Heart left ventricle (tissue), 13 donors: ENCODE data around the gene LHB.
"Not testable (repeated sequence)": the region's sequence is repeated elsewhere in the genome, so short reads cannot be mapped to it uniquely, and the experiment has no call there.

ENCODE experiments used
- POLR2A ChIP-seq, 2 donors: fragments of 450-650 bp; IDR thresholded peaks; one replicate each; pipeline ENCODE4 v1.6.1; 2017; ENCODE audit warnings: antibody characterized with exemption in 2 of 2, mild to moderate bottlenecking in 2 of 2, moderate library complexity in 2 of 2
- TF ChIP-seq, protein P1 (sequence below), 12 donors: fragments of 200-600 bp; sonication (generic) in 4 of 12; IDR thresholded peaks; one replicate each; pipeline versions ENCODE4 v1.5.0 to v1.8.0; 2018 to 2022; ENCODE audit warnings: antibody characterized with exemption in 12 of 12, mild to moderate bottlenecking in 5 of 12
- donor health status: ischemic (EF 13 %, LVEDD 7.1; RV severe dilation, severe dysfunction).
- donor health status: DM: no; HTN: yes; CAD: no.
- donor health status: DM: no; HTN: no; CAD: no.
- donor health status: ischemic (EF 25% LVEDD 6.9; RV normal size, moderate dysfunction).
- donor health status: ischemic (EF 25% LVEDD 5.7; RV mildly dilated, moderate dysfunction).
- donor health status: ischemic (EF 35%, LVEDD 5.7; RV mildly dilated, moderate dysfunction).
- donor health status: nonischemic (EF 11% LVEDD 7.7; RV severe dilation, severe dysfunction).
- donor health status: DM: yes; HTN: yes; CAD: no.
- donor health status: PGD.
- donor health status: ischemic (EF 29% LVEDD 5.4; RV normal size, mild dysfunction).
- donor health status: nonischemic (EF 23%, LVEDD 6.1; RV moderate dilation, normal function).

GRCh38 chr19:49050376-49051033 is 33.6 kb upstream of the LHB start:
- TF ChIP-seq, protein P1, sequence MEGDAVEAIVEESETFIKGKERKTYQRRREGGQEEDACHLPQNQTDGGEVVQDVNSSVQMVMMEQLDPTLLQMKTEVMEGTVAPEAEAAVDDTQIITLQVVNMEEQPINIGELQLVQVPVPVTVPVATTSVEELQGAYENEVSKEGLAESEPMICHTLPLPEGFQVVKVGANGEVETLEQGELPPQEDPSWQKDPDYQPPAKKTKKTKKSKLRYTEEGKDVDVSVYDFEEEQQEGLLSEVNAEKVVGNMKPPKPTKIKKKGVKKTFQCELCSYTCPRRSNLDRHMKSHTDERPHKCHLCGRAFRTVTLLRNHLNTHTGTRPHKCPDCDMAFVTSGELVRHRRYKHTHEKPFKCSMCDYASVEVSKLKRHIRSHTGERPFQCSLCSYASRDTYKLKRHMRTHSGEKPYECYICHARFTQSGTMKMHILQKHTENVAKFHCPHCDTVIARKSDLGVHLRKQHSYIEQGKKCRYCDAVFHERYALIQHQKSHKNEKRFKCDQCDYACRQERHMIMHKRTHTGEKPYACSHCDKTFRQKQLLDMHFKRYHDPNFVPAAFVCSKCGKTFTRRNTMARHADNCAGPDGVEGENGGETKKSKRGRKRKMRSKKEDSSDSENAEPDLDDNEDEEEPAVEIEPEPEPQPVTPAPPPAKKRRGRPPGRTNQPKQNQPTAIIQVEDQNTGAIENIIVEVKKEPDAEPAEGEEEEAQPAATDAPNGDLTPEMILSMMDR (IDR thresholded peaks at IDR 0.05): not testable (repeated sequence)
- TF ChIP-seq POLR2A (IDR thresholded peaks at IDR 0.05): not testable (repeated sequence)
